Left renal pelvis (tissue), 4 donors: Measurements from ENCODE around the gene GALNT8. TPM values are rescaled to one million over a fixed set of nuclear protein-coding genes. Genes with fewer than 3 reads are reported as not detected.
"Not testable (repeated sequence)": the region's sequence is repeated elsewhere in the genome, so short reads cannot be mapped to it uniquely, and the experiment has no call there.

Source experiments
- DNase-seq, 4 donors: peaks; one replicate each; pipeline ENCODE4 v3.0.0-alpha.2; 2013; ENCODE audit warnings: low read depth in 4 of 4, low spot score in 3 of 4
- polyA plus RNA-seq, 4 donors: library from polyadenylated mRNA; unstranded; fragments of 120-200 nt; gene quantifications; one replicate each; pipeline ENCODE4 v1.2.1, GENCODE V29; 2013; ENCODE audit not compliant: insufficient read length in 4 of 4

GALNT8 gene, protein sequence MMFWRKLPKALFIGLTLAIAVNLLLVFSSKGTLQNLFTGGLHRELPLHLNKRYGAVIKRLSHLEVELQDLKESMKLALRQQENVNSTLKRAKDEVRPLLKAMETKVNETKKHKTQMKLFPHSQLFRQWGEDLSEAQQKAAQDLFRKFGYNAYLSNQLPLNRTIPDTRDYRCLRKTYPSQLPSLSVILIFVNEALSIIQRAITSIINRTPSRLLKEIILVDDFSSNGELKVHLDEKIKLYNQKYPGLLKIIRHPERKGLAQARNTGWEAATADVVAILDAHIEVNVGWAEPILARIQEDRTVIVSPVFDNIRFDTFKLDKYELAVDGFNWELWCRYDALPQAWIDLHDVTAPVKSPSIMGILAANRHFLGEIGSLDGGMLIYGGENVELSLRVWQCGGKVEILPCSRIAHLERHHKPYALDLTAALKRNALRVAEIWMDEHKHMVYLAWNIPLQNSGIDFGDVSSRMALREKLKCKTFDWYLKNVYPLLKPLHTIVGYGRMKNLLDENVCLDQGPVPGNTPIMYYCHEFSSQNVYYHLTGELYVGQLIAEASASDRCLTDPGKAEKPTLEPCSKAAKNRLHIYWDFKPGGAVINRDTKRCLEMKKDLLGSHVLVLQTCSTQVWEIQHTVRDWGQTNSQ
- polyA plus RNA-seq: 1 to 10 TPM; 2.7 to 5.3 (median 3.1) TPM

DNA sequence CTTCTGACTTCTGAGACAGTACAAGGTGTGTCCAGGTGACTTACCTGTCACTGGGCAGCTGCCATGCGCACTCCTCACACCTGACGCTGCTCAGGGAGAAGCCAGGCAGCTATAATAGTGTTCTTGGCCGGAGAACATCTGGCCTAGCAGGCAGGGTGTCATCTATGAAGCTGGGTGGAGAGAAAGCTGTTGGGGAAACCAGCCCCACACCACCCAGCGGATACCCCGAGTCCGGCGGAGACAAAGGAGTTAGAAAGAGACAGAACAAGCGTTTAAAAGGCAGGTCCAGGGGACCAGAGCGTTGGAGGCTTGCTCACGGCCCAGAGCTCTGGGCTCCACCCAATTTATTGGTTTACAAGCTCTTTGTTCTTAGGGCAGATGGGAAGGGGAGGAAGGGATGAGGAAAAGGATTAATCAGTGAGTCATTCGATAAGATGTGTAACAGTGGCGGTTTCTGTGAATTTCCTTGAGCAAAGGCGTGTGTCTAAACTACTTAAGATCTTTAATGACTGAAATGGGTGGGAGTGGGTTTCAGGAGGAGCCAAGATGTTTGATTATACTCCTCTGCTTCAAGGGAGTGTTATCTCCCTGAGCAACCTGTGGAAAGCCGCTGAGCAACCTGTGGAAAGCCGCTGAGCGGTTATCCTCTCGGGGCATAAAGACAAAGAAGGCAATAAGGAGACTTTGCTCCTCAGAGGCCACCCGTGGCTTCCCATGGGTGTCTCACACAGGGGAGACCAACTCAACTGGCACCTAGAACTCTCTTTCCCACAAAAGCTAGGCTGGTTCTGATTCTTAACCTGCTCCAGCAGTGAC lies at the start of gene GALNT8:
GALNT8 (plus strand) TSS at position 580 of the 816 bp plus-strand sequence. CDS start 278 bp downstream, outside the sequence.
- no peak for DNase-seq

DNA sequence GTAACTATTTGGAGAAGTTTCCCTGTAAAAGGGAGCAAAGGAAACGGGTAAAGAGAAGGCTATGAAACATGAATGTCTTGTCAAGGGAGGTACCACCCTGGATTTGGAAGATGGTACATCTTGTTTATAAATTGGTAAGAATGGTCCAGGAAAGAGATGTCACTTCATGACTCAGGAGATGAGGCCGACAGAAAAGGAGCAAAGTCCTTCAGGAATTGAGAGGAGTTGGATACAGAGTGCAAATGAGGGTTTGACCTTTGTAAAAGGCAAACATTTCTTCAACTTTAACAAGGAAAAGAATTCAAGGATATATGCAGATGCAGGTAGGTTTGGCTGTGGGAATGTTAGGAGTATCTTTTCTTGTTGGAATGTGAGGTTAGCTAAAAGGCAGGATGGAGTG lies 40.5 kb upstream of the GALNT8 start:
- no peak for DNase-seq

DNA sequence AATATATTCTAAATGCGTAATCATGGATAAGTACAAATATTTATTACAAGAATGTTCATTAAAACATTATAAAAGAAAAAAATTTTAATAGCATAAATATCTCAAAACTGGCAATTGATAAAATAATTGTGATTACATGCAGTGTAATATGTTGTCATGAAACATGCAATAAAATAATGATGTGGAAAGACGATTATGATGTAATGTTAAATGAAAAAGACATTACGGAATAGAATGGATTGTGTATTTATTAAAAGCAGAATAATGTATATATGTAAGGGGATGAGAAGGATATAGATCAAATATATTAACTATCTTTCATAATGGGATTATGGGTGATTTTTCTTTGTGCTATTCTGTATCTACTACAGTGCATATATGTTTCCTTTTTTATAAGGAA lies 38.5 kb upstream of the GALNT8 start:
- no peak for DNase-seq

DNA sequence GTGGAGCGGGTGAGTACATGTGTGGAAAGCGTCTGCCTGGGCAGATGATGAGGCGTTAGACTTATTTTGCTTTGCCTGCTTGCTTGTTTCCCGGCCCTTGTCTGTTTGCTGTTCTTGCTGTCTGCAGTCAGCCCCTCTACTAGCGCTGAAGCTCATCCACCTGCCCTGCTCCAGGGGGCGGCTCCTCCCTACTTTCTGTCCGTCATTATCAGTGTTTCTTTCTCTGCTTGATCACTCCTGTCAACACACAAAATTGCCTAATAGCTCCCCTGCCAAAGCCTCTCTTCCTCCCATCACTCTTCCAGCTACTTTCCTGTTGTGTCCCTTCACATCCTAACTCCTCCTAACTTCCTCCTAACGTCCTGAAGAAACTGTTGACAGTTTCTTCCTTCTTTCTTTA lies 34.9 kb upstream of the GALNT8 start:
- DNase-seq: no peak

DNA sequence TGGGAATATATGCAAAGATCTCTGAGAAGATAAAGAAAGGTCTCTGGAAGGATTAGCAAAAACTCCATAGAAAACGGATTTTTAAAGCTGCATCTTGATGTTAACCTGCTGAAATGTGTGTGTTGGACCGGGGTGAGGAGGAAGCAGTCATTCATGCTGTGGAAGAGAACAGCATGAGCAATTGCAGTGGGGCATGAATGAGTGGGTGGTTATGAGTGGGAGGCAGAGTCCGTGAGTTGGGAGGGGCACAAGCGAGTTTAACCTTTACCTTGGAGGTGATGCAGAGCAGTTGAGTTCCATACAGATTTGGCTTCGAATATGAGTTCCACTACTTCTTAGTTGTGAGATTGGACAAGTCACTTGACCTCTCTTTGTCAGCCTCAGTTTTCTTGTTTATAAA lies 29.4 kb upstream of the GALNT8 start:
- no peak for DNase-seq

DNA sequence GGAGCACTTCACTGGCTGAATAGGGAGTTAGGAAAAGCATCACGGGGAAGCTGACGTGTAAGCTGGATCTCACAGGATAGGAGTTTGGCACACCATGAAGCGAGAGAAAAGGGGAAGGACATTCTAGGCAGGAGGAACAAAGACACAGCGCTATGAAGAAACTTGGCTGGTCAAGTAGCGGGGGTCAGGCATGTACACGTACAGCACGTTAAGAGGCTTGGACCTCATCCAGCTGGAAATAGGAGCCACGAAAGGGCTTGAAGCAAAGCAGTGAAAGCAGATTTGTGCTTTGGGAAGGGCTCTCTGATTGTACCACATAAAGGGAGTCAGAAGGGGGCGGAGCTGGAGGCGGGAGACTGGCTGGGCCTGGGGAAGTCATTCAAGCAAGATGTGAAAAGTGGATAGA lies 19.6 kb upstream of the GALNT8 start:
- peak; percentile 12 to 29 (median 18) for DNase-seq

DNA sequence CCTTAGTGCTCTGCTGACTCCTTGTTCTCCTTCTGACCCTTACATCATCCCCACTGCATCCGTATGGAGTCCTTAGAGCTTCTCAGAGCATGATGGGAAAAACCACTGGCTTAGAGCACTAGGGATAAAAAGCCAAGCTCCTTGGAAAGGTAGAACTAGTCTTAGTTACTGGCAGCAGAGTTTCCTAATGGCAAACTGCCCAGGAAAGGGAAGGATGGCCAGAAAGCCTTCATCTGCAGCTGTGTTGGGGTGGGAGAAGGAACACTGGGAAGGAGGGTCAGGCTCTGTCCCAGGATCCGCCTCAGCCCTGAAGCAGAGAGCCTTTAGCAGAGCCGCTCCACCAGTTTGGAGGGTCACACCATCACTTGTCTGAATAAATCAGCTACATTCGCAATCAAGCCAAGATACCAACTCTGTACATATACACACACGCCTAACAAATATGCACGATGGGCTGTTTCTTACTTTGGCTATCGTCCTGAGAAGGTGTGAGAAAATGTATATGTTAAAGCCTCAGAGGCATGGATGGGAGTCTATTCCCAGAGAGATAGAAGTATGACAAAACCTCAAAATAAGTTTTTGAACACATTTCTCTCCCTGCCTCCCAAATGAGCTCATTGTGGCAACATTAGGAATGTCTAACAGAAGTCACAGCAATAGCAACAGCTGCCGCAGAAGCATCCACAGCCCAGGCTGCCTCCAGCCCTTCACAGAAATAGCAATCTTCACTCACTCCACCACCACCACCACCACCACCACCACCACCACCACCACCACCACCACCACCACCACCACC lies 18.6 kb upstream of the GALNT8 start:
- no peak for DNase-seq

DNA sequence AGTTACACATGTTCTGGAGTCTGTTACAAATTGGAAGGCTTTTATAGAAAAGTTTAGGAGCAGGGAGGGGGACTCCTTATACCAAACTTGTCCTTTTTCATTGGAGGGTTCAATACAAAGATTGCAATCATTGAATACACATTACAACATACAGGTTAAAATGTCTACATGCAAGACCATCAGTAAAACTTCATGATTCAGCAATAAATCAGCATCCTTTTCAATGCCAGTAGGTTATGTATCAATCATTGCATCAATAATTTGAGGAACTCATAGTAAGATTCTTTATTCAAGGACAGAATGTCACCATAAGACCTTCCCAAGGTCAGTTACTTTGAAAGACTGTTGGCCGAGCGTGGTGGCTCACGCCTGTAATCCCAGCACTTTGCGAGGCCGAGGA lies 16.5 kb upstream of the GALNT8 start:
- no peak for DNase-seq

DNA sequence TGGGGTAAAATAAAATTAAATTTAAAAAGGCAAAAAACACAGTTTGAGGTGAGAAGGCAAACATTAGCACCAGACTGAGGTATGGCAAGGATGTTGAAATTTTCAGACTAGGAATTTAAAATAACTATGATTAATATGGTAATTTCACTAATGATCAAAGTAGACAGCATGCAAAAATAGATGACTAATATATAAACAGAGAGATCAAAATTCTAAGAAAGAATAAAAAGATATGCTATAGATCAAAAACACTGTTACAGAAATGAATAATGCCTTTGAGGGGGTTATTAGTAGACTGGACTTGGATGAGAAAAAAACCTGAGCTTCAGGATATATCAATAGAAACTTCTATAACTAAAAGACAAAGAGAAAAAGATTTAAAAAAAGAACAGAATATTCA lies 14.4 kb upstream of the GALNT8 start:
- DNase-seq: no peak

DNA sequence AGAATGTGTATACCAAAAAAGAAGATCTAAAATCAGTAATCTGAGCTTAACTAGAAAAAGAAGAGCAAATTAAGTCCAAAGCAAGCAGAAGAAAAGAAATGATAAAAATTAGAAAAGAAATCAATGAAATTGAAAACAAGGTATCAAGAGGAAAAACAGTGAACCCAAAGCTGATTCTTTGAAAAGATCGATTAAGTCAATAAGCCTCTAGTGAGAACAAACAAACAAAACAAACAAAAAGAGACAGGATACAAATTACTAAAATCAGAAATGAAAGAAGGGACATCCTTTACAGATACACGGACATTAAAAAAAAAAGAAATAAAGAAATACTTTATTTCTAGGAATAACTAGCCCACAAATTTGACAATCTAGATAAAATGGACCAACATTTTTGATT lies 12.9 kb upstream of the GALNT8 start:
- no peak for DNase-seq

DNA sequence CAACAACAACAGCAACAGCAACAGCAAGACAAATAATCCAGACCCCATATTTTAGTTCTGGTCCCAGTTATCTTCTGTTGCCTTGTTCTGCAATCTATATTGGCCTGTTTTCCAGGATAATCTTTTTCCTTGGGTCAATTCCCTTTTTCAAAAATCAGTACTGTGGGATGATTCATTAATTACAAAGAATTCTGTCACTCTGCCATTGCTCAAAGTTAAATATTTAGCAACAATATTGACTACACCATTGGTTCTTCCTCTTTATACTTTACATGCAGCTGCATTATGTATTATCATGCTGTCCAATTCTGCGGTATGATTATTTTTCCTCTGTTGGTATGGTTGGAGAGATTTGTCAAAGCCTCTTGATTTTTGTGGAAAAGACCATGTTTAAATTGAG lies 10.1 kb upstream of the GALNT8 start:
- DNase-seq: no peak

DNA sequence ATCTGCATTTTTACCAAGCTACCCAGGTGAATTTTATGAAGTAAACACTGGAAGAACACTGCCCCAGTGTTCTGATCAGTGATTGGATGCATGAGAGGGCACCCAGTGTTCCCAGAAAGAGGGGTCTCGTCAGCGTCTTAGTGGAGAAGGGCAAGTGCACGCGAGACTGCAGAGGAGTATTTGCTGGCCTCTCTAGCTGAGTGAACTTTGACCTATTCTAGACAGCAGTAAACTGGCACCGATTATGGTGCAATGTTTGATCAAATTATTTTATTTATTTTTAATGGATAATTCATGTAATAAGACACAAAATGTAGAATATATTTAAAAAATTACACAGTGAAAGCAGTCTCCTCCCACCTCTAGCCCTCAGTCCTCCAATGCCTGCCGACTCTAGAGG lies 5.3 kb upstream of the GALNT8 start:
- DNase-seq: no peak

DNA sequence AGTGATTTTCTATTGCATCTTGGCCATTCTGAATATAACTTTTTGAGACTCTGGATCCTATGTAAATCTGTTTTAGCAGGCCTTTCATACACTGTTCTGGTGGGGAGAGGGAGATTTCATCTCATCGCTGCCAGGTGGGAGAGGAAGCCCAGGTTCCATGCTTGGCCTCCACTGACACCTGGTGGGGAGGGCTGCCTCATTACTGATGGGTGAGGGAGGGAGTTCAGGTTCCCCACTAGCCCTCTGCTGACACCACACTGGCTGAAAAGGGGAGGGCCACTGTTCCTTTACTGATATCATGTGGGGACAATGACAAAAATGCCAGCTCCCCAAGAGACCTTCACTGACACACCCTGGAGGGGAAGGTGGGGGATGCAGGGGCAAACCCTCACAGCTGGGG lies 2.4 kb upstream of the GALNT8 start:
- DNase-seq: no peak

DNA sequence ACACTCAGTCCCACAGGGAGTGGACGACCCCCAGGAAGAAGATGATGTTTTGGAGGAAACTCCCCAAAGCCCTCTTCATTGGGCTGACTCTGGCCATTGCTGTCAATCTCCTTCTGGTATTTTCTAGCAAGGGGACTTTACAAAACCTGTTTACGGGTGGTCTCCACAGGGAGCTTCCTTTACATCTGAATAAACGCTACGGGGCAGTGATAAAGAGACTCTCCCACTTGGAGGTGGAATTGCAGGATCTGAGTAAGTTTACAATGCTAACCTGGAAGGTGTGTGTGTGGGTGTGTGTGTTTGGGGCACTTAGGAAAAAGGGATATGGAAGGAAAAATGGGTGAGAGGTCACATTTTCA lies 416 bp downstream of the GALNT8 start:
- DNase-seq: no peak

DNA sequence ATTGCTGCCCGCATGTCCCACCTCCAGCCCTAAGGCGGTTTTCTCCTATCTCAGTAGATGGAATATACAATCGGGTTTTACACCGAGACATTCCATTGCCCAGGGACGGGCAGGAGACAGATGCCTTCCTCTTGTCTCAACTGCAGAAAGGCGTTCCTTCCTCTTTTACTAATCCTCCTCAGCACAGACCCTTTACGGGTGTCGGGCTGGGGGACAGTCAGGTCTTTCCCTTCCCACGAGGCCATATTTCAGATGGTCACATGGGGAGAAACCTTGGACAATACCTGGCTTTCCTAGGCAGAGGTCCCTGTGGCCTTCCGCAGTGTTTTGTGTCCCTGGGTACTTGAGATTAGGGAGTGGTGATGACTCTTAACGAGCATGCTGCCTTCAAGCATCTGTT lies 1.4 kb downstream of the GALNT8 start:
- not testable (repeated sequence) for DNase-seq

DNA sequence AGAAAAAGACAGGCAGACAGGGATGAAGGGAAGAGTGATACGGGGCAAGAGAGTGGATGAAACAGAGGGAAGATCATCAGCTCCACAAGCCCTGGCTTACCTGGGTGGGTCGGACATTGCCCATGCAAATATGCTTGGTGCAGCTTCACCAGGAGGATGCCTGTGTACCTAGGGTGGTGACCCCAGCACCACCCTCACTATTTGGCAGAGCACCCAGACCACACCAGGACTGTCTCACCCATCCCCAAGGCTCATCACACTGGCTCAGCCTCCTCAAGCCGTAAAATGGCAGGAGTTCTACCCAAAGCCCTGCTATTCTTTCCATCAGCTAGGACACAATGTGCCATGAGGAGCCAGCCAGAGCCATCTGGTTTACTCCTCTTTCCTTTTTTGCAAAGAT lies 3.0 kb downstream of the GALNT8 start:
- no peak for DNase-seq

DNA sequence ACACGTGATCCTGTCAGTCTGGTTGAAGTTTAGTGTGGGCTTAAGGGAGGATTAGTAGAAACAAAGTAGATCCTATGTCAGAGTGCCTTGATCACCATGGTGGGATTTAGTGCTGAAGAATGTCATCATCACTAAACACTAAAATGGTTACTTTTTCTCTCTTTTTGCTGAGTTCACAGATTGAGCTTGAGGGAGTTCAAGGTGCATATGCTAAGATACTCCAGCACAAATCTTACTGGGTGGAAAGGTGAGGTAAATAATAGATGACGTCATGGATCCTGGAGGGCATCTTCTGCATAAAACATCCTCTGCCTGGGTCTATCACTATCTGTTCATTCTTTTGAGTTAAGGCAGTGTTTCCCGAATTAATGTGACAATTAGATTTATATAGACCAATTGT lies 4.9 kb downstream of the GALNT8 start:
- DNase-seq: no peak

DNA sequence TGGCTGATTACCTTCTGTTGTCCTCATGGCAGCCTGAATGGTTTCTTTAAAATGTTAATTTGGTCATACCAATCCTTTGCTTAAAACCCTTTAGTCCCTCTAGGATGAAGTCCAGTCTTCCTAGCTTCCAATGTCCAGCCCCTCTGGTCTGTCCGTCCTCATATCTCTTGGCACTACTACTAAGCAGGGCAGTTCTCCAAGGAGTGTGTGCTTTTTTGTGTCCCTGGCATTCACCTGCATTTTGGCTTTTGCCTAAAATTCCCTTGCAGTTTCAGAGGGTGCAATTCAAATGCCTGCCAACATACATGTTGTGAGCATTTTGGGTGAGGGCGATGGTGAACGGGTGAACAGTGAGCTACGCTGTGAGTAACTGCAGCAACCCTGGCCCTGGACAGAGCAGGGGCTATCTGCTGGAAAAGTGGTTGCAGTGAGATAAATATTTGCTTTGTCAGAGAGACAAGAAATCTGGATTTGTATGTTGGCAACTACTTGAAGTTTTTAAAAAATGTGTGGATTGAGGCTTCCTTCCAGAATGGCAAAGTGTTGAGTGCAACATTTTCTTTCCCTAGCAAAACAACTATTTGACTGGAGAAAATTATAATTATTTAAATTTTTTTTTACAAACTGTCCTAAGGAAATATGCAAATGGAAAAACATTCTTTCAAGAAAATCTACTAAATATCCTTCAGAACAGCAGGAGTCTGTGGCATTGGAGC lies 14.6 kb downstream of the GALNT8 start:
- no peak for DNase-seq

DNA sequence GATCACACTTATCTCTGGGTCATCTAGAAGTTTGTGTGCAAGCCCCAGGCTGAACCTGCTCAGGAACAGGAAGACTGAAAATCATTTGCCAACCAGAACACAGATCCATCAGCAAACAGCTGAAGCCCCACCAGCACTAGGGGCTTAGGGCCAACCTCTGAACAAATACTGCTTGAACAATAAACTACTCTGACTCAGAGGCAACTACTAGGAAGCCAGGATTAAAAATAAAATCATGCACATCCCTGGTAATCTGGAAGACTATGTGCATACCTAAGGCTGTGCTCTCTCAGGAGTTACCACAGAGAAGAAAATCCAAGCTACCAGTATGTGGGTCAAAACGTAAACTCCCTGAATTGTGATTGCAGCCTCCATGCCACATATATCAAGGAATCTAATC lies 15.9 kb downstream of the GALNT8 start:
- DNase-seq: no peak

DNA sequence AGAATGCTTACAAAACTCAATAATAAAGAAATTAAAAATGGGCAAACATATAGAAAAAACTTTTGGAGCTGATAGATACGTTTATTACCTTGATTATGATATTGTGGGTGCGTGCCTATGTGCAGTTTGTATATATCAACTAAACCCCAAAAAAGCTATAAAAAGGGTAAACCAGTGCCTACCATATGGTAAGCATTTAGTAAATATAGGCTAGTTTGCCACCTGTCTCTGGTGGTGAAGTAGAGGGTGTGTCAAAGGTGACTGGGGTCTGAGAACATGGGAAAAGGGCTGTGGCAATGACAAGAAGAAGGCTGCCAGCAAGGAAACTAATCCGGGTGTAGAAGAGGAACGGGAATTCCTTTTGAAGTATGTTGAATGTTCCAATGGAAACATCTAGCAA lies 18.3 kb downstream of the GALNT8 start:
- DNase-seq: no peak
